GM18858 (cell line): Measurements from ENCODE around the gene PSMA5.
A peak's percentile ranks its signal among the peaks of the same experiment; 100 is the strongest.
"Not testable (repeated sequence)": the region's sequence is repeated elsewhere in the genome, so short reads cannot be mapped to it uniquely, and the experiment has no call there.

Experiments
- ATAC-seq: cut with Tn5 transposase; IDR thresholded peaks from one replicate; pipeline ENCODE4 v1.9.1; 2021; ENCODE audit not compliant: unreplicated experiment

The PSMA5 gene

GRCh38 chr1:109433322-109433721, 7.1 kb upstream of the PSMA5 start:
- no peak for ATAC-seq

GRCh38 chr1:109432336-109432735, 6.1 kb upstream of the PSMA5 start:
- no peak for ATAC-seq

- ATAC-seq: no peak
Observed at GRCh38 chr1:109427171-109427467, 871 bp upstream of the PSMA5 start.

- peak; percentile 13 for ATAC-seq
Observed at GRCh38 chr1:109425391-109426280, 612 bp downstream of the PSMA5 start.

GRCh38 chr1:109423498-109423897, 2.8 kb downstream of the PSMA5 start:
- ATAC-seq: no peak

GRCh38 chr1:109412551-109412950, 13.7 kb downstream of the PSMA5 start:
- ATAC-seq: no peak

- ATAC-seq: no peak
Observed at GRCh38 chr1:109404838-109405237, 21.4 kb downstream of the PSMA5 start.

- no peak for ATAC-seq
Observed at GRCh38 chr1:109402025-109402424, 24.2 kb downstream of the PSMA5 start.

GRCh38 chr1:109400035-109400655, 26.1 kb downstream of the PSMA5 start:
- no peak for ATAC-seq

- no peak for ATAC-seq
Observed at GRCh38 chr1:109399326-109399957, 26.8 kb downstream of the PSMA5 start.

- no peak for ATAC-seq
Observed at GRCh38 chr1:109398343-109399225, 27.7 kb downstream of the PSMA5 start.

GRCh38 chr1:109397581-109398342, 28.5 kb downstream of the PSMA5 start, which contains the start of gene SORT1:
Gene SORT1 (minus strand): TSS chr1:109397918. CDS start chr1:109397892, 26 bp downstream.
- ATAC-seq: peak; percentile 65

- ATAC-seq: no peak
Observed at GRCh38 chr1:109396871-109397580, 29.2 kb downstream of the PSMA5 start.

- ATAC-seq: no peak
Observed at GRCh38 chr1:109396513-109396839, 29.8 kb downstream of the PSMA5 start.

- no peak for ATAC-seq
Observed at GRCh38 chr1:109395602-109396512, 30.4 kb downstream of the PSMA5 start.

GRCh38 chr1:109395282-109395599, 31.0 kb downstream of the PSMA5 start:
- not testable (repeated sequence) for ATAC-seq

- no peak for ATAC-seq
Observed at GRCh38 chr1:109394591-109395281, 31.5 kb downstream of the PSMA5 start.

GRCh38 chr1:109393617-109394233, 32.5 kb downstream of the PSMA5 start:
- ATAC-seq: no peak
